Stimulated activated CD4-positive, alpha-beta T cell treated with anti-CD3 and anti-CD28 coated beads, TNF-alpha, amount 100 ng/mL, for 48 hours (primary cell): ENCODE data around the gene GLRB.
"Not testable (repeated sequence)": the region's sequence is repeated elsewhere in the genome, so short reads cannot be mapped to it uniquely, and the experiment has no call there.

Experiments used
- DNase-seq, 3 donors: peaks; one replicate each; pipeline ENCODE4 v3.0.0-alpha.2; 2020; ENCODE audit warnings: low read depth in 3 of 3

Gene GLRB

GRCh38 chr4:157128395-157128794 lies 52.4 kb downstream of the GLRB start:
- no peak for DNase-seq

GRCh38 chr4:157141976-157142375 lies 66.0 kb downstream of the GLRB start:
- no peak for DNase-seq

DNA sequence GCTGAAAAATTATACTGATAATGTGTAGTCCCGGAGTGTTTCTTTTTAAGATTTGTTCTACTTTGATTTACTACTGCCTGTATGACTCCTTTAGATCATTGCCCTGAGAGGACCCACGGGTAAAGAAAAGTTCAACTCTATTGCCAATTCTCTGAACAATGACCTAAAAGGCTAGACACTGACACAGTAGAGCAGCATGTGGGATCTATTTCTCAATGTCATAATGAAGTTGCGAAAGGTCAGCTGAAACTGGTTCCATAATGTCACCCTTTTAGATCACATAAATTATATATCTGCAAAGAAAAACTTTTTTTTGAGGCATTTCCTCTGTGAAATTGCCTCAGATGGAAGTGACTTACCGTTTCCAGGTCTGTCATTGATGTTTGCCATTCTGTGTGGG lies 67.4 kb downstream of the GLRB start:
- no peak for DNase-seq

GRCh38 chr4:157151711-157152110 lies 75.8 kb downstream of the GLRB start:
- no peak for DNase-seq

DNA sequence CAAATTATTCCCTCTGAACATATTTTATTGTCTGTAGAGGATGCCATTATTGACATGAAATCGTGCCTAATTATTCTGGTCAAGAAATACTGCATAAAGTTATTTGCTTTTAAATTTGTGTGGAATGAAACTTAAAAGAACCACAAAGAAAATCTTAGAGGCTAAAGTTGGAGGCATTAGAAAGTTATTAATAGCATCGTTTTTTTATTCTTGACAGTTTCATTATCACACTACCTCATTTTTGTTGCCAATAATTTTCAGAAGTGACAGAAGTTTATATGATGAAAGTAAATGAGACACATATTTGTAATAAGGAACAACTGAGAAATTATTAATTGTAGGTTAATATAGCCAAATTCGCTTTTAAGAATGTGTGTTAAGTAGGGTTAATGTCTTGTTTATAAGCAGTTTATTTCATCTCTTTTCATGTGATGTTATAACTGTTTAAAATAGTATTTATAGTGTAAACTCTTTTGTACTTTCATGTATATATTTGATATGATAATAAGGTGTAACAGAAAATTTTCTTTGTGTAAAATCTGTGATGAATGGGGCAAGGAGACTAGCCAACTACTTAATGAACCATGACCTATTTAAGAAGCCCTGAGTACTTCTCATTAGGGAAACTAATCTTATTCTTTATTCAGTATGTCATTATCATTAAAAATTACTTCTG lies 90.1 kb downstream of the GLRB start:
- no peak for DNase-seq

DNA sequence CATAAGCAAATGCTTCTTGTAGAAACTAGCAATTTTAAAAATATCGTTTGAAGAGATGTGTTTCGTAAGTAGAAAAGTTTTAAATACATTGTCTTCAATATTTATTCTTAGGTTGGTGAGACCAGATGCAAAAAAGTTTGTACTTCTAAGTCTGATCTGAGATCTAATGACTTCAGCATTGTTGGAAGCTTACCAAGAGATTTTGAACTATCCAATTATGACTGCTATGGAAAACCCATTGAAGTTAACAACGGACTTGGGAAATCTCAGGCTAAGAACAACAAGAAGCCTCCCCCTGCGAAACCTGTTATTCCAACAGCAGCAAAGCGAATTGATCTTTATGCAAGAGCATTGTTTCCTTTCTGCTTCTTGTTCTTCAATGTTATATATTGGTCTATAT lies 94.4 kb downstream of the GLRB start:
- no peak for DNase-seq

DNA sequence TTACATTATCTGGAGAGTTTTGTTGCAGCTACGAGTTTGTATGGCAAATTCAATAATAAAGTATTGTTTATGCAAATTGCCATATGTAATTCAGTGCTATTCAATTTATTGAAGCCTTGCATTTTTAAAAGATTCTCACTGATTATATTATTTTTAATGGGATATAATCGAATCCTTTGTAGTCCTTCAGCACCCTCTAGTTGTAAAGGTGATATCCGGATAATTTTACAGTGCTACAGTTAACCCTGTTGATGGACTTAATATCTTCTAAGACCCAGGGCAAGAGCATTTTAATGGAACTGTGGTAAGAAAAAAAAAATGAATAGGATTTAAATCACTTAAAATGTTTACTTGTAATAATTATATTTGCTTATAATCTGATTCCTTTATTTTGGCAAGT lies 96.1 kb downstream of the GLRB start:
- no peak for DNase-seq

DNA sequence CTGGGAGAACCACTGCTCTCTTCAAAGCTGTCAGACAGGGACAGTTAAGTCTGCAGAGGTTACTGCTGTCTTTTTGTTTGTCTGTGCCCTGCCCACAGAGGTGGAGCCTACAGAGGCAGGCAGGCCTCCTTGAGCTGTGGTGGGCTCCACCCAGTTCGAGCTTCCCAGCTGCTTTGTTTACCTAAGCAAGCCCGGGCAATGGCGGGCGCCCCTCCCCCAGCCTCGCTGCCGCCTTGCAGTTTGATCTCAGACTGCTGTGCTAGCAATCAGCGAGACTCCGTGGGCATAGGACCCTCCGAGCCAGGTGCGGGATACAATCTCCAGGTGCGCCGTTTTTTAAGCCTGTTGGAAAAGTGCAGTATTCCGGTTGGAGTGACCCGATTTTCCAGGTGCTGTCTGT lies 104.3 kb downstream of the GLRB start:
- not testable (repeated sequence) for DNase-seq

DNA sequence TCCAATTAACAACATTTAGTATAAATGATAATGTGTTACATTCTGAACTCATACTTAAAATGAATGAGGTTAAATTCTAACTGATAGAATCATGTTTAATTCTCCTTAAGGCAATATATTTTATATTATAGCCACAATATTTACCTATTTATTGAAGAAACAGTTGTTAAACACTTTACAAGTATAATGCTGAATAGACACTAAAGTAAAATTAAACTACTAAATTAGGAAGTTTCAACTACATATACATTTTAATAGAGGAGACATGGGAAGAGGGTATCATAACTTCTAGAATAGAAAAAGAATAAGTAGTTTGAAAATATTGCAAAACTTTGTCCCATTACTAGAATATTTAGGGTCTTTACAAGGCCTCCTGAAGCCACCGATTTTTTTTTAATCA lies 108.3 kb downstream of the GLRB start:
- no peak for DNase-seq

- no peak for DNase-seq
These were observed 109.4 kb downstream of the GLRB start for GRCh38 chr4:157185363-157185762.

DNA sequence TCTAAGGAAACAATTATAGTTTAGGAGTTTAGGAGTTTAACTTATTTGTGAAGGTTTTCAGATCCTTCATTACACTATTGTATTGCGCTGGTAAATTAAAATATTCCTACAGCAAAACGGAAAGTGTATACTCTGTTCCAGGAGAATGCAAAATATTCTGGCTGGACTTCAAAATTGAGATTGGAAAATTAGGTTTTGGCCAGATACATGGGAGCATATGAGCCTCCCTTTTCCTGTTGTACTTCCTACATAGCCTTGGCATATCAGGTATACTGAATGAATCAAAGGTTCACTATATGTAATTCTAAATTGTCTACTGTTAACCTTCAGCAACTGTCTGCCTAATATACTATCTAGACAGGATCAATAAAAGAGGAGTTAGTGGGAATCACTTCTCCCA lies 119.4 kb downstream of the GLRB start:
- DNase-seq, result no peak

GRCh38 chr4:157196046-157196445 lies 120.1 kb downstream of the GLRB start:
- no peak for DNase-seq

- no peak for DNase-seq
These were observed 128.8 kb downstream of the GLRB start for GRCh38 chr4:157204634-157205244.

DNA sequence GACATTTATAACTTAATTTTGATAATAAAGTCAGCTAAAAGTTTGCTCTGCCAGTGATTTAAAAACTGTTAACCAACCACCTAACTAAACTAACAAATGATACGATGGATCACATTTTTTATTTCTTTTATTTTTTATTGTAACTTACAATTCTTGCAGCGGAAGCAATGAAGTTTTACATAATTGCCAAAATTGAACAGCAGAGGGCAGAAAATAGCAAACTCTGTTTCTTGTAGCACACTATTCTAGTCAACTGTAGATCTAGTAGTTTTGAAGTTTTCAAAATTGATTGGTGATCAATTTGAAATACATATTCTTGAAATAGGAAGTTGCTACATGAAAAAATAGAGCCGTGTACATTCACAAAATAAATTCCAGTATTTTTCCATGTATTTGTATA lies 141.8 kb downstream of the GLRB start:
- no peak for DNase-seq

- DNase-seq, result no peak
These were observed 143.9 kb downstream of the GLRB start for GRCh38 chr4:157219711-157220370.

DNA sequence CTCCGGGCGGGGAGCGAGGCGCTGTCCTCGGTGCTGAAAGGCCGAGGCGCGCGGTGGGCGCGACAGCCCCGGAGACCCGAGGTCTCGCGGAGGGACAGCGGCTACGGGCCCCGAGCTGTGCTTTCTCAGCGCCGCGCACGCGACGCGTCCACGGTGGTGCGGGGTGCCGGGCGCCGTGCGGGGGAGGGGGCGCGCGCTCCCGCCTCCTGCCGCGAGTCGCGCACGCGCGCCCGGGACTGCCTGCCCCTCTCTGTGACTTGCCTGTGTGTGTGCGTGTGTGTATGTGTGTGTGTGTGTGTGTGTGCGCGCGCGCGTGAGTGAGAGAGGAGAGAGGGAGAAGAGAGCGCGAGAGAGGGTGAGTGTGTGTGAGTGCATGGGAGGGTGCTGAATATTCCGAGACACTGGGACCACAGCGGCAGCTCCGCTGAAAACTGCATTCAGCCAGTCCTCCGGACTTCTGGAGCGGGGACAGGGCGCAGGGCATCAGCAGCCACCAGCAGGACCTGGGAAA lies 144.5 kb downstream of the GLRB start, which contains the start of gene GRIA2:
Gene GRIA2, plus strand, starts transcription at position 358 of the 511 bp plus-strand sequence. CDS start 315 bp downstream, outside the sequence.
- DNase-seq, result no peak

DNA sequence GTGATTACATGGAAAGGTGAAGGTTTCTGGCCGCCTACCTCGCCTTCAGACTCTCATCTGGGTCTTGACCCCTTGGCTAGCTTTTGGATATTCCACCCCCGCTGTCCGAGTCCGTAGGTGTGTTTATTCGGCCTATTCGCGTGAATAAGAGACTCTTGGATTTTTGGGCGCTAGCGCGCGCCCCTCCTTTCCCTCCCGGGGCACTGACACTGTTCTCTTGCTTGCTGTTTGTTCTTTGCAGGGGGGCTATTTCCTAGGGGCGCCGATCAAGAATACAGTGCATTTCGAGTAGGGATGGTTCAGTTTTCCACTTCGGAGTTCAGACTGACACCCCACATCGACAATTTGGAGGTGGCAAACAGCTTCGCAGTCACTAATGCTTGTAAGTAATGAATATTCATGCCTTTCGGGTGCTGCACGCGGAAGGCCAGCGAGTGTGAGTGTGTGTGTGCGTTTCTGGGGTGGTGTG lies 145.5 kb downstream of the GLRB start:
- no peak for DNase-seq
